Measurements from ENCODE around the gene DNAH10.
"Not testable (repeated sequence)": the region's sequence is repeated elsewhere in the genome, so short reads cannot be mapped to it uniquely, and the experiment has no call there.

DNA sequence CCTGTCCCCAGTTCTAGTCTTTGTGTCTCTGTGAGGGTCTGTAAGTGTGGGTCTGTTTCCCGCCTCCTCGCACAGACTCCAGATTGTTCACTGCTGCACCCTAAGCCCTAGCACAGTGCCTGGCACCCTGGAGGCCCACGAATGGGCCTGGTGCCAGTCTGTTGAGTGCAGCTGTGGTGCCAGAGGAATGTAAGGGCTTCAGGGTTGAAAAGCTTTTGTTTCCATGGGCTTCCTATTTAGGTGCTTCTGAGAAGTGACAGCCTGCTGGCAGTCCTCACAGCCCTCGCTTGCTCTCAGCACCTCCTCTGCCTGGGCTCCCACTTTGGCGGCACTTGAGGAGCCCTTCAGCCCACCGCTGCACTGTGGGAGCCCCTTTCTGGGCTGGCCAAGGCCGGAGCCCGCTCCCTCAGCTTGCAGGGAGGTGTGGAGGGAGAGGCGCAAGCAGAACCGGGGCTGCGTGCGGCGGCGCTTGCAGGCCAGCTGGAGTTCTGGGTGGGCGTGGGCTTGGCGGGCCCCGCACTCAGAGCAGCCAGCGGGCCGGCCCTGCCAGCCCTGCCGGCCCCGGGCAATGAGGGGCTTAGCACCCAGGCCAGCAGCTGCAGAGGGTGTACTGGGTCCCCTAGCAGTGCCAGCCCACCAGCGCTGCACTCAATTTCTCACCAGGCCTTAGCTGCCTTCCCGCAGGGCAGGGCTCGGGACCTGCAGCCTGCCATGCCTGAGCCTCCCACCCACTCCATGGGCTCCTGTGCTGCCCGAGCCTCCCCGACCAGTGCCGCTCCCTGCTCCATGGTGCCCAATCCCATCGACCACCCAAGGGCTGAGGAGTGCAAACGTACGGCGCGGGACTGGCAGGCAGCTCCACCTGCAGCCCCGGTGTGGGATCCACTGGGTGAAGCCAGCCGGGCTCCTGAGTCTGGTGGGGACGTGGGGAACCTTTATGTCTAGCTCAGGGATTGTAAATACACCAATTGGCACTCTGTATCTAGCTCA, 184.7 kb downstream of the DNAH10 start:
- TF ChIP-seq, protein P1, sequence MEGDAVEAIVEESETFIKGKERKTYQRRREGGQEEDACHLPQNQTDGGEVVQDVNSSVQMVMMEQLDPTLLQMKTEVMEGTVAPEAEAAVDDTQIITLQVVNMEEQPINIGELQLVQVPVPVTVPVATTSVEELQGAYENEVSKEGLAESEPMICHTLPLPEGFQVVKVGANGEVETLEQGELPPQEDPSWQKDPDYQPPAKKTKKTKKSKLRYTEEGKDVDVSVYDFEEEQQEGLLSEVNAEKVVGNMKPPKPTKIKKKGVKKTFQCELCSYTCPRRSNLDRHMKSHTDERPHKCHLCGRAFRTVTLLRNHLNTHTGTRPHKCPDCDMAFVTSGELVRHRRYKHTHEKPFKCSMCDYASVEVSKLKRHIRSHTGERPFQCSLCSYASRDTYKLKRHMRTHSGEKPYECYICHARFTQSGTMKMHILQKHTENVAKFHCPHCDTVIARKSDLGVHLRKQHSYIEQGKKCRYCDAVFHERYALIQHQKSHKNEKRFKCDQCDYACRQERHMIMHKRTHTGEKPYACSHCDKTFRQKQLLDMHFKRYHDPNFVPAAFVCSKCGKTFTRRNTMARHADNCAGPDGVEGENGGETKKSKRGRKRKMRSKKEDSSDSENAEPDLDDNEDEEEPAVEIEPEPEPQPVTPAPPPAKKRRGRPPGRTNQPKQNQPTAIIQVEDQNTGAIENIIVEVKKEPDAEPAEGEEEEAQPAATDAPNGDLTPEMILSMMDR (IDR thresholded peaks at IDR 0.05; ENCODE audit: low read length): not testable (repeated sequence)
- TF ChIP-seq EZH2 (IDR thresholded peaks at IDR 0.05; ENCODE audit: borderline replicate concordance, low read length): not testable (repeated sequence)
